GM18858 (cell line): ENCODE results near the gene PHGDH.
A peak's percentile ranks its signal among the peaks of the same experiment; 100 is the strongest.
"Not testable (repeated sequence)": the region's sequence is repeated elsewhere in the genome, so short reads cannot be mapped to it uniquely, and the experiment has no call there.

ENCODE experiments used
- ATAC-seq: cut with Tn5 transposase; IDR thresholded peaks from one replicate; pipeline ENCODE4 v1.9.1; 2021; ENCODE audit not compliant: unreplicated experiment

Gene PHGDH

GRCh38 chr1:119711804-119712341 is at the start of gene PHGDH:
TSS of gene PHGDH (plus strand) at chr1:119711934. CDS start at chr1:119712023, 89 bp downstream.
- ATAC-seq: no peak

GRCh38 chr1:119662034-119662437 is 49.7 kb upstream of the PHGDH start:
- ATAC-seq: peak; percentile 72

DNA sequence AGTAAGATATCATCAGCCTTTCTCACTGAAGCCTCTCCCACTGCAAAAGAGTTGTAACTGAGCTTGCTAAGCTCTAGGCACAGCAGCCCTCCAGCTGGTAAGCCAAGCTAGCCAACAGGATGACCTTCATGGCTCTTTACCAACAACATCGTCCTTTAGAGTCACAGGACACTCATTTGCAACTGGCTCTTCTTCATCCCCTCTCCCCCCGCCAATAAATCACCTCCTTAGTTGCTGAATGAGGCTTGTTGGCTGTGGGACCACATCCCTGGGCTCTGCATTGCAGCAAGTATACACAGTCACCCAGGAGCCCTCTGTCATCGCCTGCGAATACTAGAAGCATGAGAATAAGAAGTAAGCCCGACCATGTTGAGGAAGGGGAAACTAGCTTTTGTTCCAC is 47.7 kb upstream of the PHGDH start:
- no peak for ATAC-seq

GRCh38 chr1:119667173-119667572 is 44.6 kb upstream of the PHGDH start:
- ATAC-seq: no peak

DNA sequence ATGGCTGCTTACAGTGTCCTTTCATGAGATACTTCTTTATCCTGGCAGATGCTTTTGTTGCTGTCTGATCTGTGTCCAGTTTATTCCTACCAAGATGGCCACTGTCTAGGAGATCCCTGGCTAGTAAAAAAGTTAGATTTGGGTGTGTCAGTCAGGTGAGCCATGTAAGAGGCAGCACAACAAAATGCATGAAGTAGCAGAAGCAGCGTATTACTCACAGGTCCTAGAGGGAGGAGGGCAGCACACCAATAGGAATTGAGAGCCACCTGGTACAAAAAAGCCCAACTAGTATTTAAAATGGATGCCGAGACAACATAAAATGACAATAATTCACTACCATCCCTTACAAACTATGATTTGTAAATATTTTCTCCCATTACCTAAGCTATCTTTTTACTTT is 40.8 kb upstream of the PHGDH start:
- no peak for ATAC-seq

- no peak for ATAC-seq
Observed at GRCh38 chr1:119673171-119673940, 38.4 kb upstream of the PHGDH start.

GRCh38 chr1:119674111-119674526 is 37.6 kb upstream of the PHGDH start:
- no peak for ATAC-seq

DNA sequence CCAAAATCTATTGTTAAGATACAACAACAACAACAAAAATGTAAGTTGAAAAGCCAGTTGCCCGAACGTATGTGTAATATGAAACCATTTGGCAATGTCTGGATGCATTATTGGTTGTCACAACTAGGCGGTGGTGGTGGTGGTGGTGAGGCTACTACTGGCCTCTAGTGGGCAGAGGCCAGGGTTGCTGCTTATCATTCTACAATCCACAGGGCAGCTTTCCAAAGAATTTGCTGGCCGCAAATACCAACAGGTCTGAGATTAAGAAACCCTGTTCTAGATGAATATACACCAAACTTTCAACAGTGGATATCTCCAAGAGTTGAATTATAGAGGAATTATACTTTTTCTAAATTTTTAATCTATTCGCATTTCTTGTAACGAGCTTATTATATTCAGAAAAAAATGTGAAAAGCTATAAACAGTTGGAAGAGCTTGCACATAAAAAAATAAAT is 36.9 kb upstream of the PHGDH start:
- no peak for ATAC-seq

- no peak for ATAC-seq
Observed at GRCh38 chr1:119675349-119676345, 36.1 kb upstream of the PHGDH start.

DNA sequence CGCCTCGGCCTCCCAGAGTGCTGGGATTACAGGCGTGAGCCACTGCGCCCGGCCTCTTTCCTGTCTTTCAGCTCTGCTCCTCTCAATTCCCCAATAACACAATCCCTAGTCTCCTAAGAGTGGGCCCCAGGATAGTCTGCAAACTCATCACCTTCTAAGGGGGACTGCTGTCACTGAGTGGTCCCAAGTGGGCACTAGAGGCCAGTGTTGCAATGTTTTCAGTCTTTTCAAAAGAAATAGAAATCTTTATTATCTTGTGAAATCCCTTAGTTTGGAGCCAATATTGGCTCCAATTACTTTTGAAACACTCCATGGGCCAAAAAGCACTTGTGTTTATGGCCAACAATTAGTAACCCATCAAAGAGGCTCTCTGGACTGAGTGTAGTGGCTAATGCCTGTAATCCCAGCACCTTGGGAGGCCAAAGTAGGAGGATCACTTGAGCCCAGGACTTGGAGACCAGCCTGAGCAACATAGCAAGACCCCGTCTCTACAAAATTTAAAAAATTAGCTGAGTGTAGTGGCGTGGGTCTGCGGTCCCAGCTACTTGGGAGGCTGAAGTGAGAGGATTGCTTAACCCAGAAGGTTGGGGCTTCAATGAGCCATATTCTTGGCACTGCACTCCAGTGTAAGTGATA is 35.0 kb upstream of the PHGDH start:
- ATAC-seq: no peak

DNA sequence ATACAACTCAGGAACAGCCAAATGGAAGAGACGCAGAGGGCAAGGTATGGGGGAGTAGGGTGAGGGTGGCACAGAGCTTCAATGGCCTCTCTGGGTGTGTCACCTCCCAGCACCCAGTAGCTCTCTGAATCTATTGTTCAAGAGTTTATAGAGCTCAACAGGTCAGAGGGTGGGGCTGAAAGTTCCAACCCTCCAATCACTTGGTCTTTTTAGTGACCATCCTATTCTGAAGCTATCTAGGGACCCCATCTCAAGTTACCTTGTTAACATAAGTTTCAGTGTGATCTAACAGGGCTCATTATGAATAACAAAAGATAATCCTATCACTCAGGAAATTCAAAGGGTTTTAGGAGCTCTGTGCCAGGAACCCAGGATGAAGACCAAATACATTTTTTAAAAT is 32.5 kb upstream of the PHGDH start:
- no peak for ATAC-seq

- no peak for ATAC-seq
Observed at GRCh38 chr1:119680193-119680592, 31.5 kb upstream of the PHGDH start.

DNA sequence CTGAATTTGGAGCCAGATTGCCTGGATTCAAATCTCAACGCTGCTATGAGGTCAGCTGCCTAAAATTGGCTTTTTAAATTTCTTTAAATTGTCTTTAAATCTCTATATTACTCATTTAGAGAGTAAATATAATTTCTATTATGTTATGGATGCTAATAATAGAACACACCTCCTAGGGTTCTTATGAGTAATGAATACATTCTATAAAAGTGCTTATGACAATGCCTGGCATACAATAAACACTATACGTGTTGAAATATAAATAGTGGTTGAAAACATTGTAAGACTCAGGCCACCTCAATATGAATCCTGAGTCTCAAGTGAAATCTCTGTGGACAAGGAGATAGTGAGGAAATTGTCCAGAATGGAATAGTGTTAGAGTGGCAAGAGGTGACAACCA is 31.0 kb upstream of the PHGDH start:
- no peak for ATAC-seq

GRCh38 chr1:119681560-119681959 is 30.2 kb upstream of the PHGDH start:
- ATAC-seq: no peak

DNA sequence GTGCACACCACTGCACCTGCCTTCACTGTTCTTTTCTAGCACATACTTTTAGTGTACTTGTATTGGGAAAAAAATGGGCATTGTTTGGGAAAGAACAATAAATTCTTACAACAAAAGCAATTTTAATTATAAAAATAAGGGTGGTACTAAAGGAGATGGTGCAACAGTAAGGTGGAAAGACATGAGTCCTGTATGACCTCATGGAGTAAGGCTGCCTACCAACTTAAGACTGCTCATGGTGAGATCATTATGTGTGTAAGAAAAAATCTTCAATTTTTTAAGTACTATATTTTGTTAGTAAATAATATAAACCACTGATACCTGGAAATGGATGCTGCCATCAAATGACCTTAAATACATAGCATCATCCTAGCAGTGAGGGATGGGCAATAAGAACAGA is 29.6 kb upstream of the PHGDH start:
- no peak for ATAC-seq

- ATAC-seq: no peak
Observed at GRCh38 chr1:119683893-119684292, 27.8 kb upstream of the PHGDH start.

DNA sequence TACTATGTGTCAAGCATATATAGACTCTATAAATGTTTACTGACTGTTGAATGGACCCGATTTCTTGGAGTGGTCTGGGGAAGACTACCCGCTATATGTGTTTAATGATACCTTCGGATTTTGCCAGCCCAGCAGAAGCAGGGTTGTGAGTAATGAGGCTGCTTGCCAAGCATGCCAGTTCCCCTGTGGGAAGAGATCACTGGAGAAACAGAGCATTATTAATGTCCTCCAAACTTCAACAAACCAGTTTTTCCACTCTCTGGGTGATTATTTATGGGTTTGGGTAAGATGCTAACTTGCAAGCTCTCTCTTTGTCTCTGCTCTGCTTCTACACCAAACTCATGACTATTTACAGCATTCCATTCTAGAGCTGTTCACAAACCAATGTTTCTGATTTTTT is 25.1 kb upstream of the PHGDH start:
- ATAC-seq: no peak

GRCh38 chr1:119687434-119688079 is 24.2 kb upstream of the PHGDH start:
- no peak for ATAC-seq

GRCh38 chr1:119688810-119689209 is 22.9 kb upstream of the PHGDH start:
- ATAC-seq: no peak

GRCh38 chr1:119689511-119689910 is 22.2 kb upstream of the PHGDH start:
- no peak for ATAC-seq

- not testable (repeated sequence) for ATAC-seq
Observed at GRCh38 chr1:119696863-119697262, 14.9 kb upstream of the PHGDH start.
